Measurements from ENCODE around the gene PC.
"Not testable (repeated sequence)": the region's sequence is repeated elsewhere in the genome, so short reads cannot be mapped to it uniquely, and the experiment has no call there.

- TF ChIP-seq CTCF, POLR2A (IDR thresholded peaks at IDR 0.05): not testable (repeated sequence)
Measured at GRCh38 chr11:66989360-66989759, 31.2 kb upstream of the PC start.
